ENCODE data around the gene HDAC4.

DNA sequence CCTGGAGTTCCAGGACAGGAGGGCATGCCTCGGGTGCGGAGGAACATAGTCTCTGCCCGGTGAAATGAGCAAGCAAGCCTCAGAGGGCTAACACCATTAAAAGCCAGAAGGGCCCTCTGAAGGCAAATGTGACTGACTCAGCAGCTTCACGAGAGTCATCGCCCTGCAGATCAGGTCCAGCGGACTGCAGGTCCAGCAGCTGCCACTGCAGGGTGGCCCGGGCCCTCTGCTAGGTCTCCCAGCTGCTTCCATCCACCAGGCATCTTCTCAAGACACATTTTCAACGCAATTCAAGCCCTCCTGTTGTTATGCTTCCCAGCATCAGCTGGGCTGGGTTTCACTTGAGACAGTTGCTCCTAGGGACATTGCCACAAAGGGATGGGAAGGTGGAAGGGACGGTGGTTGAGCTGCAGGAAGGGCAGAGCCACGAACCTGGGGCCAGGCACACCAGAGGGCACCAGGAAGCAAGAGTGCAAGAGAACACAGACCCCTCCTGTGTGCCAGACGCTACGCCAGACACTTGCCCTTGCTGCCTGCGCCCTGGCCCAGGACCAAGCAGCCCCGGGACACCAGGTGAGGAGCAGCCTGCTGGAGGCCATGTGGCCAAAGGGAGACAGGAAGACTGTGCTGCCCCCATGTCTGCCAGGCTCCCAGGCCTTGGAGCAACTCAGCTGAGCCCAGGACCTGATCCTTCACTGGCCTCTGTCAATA lies 173.0 kb downstream of the HDAC4 start:
- TF ChIP-seq, protein P1, sequence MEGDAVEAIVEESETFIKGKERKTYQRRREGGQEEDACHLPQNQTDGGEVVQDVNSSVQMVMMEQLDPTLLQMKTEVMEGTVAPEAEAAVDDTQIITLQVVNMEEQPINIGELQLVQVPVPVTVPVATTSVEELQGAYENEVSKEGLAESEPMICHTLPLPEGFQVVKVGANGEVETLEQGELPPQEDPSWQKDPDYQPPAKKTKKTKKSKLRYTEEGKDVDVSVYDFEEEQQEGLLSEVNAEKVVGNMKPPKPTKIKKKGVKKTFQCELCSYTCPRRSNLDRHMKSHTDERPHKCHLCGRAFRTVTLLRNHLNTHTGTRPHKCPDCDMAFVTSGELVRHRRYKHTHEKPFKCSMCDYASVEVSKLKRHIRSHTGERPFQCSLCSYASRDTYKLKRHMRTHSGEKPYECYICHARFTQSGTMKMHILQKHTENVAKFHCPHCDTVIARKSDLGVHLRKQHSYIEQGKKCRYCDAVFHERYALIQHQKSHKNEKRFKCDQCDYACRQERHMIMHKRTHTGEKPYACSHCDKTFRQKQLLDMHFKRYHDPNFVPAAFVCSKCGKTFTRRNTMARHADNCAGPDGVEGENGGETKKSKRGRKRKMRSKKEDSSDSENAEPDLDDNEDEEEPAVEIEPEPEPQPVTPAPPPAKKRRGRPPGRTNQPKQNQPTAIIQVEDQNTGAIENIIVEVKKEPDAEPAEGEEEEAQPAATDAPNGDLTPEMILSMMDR (conservative IDR thresholded peaks at IDR 0.05): no peak
- TF ChIP-seq EZH2 (IDR thresholded peaks at IDR 0.05; ENCODE audit: low read depth): no peak
